ENCODE data around the gene TUBA1C.
A peak's percentile ranks its signal among the peaks of the same experiment; 100 is the strongest.

The TUBA1C gene

GRCh38 chr12:49287876-49288275, 23.0 kb downstream of the TUBA1C start:
- TF ChIP-seq, protein P1, sequence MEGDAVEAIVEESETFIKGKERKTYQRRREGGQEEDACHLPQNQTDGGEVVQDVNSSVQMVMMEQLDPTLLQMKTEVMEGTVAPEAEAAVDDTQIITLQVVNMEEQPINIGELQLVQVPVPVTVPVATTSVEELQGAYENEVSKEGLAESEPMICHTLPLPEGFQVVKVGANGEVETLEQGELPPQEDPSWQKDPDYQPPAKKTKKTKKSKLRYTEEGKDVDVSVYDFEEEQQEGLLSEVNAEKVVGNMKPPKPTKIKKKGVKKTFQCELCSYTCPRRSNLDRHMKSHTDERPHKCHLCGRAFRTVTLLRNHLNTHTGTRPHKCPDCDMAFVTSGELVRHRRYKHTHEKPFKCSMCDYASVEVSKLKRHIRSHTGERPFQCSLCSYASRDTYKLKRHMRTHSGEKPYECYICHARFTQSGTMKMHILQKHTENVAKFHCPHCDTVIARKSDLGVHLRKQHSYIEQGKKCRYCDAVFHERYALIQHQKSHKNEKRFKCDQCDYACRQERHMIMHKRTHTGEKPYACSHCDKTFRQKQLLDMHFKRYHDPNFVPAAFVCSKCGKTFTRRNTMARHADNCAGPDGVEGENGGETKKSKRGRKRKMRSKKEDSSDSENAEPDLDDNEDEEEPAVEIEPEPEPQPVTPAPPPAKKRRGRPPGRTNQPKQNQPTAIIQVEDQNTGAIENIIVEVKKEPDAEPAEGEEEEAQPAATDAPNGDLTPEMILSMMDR (IDR thresholded peaks at IDR 0.05; ENCODE audit: low read depth, low read length, missing control alignments): no peak
- Histone ChIP-seq H3K27ac (no peak overlapping the region), H3K27me3 (replicated peaks) (no peaks in the 10 kb centered on the region), H3K36me3 (replicated peaks) (no peaks in the 10 kb centered on the region), H3K4me3 (ENCODE audit: low read depth, low read length) (no peak overlapping the region)
- in situ Hi-C loops (cut with HindIII; ENCODE audit: low pct_ligation_motif_present, low sequenced_read_pairs): no loop called here
- DNase-seq: no peak

DNA sequence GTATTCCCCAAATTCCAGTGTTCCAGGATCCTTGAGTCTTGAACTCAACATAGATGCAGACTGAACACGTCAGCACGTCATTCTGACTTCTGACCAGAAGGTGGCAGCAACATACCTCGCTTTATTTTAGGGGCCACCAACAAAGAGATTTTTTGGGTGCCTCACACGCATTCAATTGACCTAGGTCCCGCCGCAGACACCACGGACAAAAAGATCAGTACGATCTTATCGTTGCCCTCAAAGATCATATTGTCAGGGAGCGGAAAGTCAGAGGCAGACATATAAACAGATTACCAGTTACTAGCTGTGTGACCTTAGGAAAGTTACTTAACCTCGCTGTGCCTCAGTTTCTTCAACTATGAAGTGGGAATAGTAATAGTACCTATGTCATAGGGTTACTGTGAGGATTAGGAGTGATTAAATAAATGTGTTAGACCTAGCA, 23.6 kb downstream of the TUBA1C start:
- H3K27me3 ChIP-seq (replicated peaks): no peaks in the 10 kb centered on the region
- no peaks in the 10 kb centered on the region for H3K36me3 ChIP-seq (replicated peaks)
- no peak overlapping the region for H3K4me3 ChIP-seq (ENCODE audit: low read depth, low read length)
- DNase-seq: peak; percentile 45
- in situ Hi-C loops (cut with HindIII; ENCODE audit: low pct_ligation_motif_present, low sequenced_read_pairs): no loop called here
- H3K27ac ChIP-seq: no peak overlapping the region
- TF ChIP-seq, protein P1 (IDR thresholded peaks at IDR 0.05; ENCODE audit: low read depth, low read length, missing control alignments): peak; percentile 84

GRCh38 chr12:49288922-49289555, 24.2 kb downstream of the TUBA1C start:
- Histone ChIP-seq H3K4me3 (ENCODE audit: low read depth, low read length) (no peak overlapping the region), H3K27ac (no peak overlapping the region), H3K27me3 (replicated peaks) (peaks cover under 1% of the 10 kb centered on the region), H3K36me3 (replicated peaks) (no peaks in the 10 kb centered on the region)
- DNase-seq: no peak
- TF ChIP-seq, protein P1 (IDR thresholded peaks at IDR 0.05; ENCODE audit: low read depth, low read length, missing control alignments): no peak
- in situ Hi-C loops (cut with HindIII; ENCODE audit: low pct_ligation_motif_present, low sequenced_read_pairs): no loop called here

GRCh38 chr12:49292729-49293055, 27.8 kb downstream of the TUBA1C start:
- H3K36me3 ChIP-seq (replicated peaks): no peaks in the 10 kb centered on the region
- no peak for DNase-seq
- TF ChIP-seq, protein P1 (IDR thresholded peaks at IDR 0.05; ENCODE audit: low read depth, low read length, missing control alignments): no peak
- no peak overlapping the region for H3K4me3 ChIP-seq (ENCODE audit: low read depth, low read length)
- no peak overlapping the region for H3K27ac ChIP-seq
- peaks cover 32% of the 10 kb centered on the region for H3K27me3 ChIP-seq (replicated peaks)
- in situ Hi-C loops (cut with HindIII; ENCODE audit: low pct_ligation_motif_present, low sequenced_read_pairs): no loop called here

DNA sequence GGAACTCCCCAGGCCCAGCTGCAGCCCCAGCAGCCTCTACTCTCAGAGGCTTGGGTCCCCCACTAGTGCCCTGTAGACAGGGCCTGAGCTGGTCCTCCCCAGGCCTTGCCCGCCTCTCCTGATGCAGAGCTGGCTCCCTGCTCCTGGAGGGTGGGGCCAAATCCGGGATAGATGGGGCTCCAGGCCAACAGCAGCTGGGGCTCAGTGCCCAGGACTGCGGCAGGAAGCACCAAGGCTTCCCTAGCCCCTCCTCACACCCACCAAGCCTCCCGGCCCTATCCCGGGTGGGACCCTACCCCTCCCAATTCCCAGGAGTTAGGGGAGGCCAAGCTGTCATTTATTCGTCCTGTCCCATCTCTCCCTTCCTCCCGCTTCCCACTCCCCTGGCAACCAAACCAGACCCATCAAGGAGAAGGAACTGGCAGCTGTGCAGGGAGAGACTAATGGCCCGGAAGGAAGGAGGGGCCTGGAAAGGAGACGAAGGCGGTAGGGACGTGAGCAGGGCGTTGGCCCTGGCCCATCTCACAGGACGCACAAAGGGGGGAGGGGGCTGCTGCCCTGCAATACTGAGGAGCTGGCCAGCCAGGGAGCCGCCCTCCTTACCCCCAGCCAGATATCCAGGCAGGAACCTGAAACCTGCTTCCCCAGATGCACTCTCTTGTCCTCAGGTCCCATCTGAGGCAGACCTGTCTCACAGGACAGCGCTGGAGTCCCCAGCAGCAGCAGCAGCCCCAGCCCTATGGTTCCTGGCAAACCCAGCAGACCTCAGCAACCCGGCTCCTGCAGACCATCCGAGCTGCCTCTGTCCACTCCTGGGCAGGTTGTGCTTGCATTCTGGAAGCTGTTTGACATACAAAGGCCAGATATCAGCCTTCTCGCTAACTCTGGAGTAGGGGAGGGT, 28.4 kb downstream of the TUBA1C start:
- Histone ChIP-seq H3K27ac (no peak overlapping the region), H3K4me3 (ENCODE audit: low read depth, low read length) (no peak overlapping the region), H3K36me3 (replicated peaks) (no peaks in the 10 kb centered on the region), H3K27me3 (replicated peaks) (peaks cover 32% of the 10 kb centered on the region)
- in situ Hi-C loops (cut with HindIII; ENCODE audit: low pct_ligation_motif_present, low sequenced_read_pairs): no loop called here
- no peak for DNase-seq
- TF ChIP-seq, protein P1 (IDR thresholded peaks at IDR 0.05; ENCODE audit: low read depth, low read length, missing control alignments): no peak
